ENCODE measurements around the gene TICAM1.
"Not testable (repeated sequence)": the region's sequence is repeated elsewhere in the genome, so short reads cannot be mapped to it uniquely, and the experiment has no call there.

The TICAM1 gene

DNA sequence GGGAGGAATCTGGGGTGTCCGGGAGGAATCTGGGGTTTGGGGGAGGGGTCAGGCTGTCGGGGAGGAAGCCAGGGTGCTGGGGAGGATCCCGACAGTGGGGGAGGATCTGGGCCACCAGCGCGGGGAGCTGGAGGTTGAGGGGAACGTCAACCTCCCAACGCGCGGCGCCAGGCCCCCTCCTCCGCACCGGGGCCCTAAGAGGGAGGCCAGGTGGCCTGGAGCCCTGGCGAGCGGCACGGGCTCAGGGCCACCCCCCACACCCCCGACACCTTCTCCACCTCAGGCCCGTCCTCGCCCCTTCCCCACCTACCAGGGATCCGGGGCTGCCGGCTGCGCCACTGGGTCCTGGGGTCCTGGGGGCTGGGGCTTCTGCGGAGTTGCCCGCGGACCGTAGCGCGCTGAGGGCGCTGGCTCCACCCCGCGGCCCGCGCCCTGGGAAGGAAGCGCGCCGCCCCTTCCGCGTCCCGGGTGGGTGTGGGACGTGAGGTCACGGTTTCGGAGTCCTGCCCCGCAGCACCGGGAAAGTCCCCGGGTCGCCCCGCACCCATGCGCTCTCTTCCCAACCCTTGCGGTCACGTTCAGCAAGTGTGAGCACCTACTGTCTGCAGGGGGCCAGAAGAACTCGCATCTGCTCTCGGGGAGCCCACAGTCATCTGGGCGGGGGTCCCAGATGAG, at the start of gene TICAM1:
Gene TICAM1 (minus strand): TSS at position 409 of the 675 bp plus-strand sequence. CDS start 13,335 bp downstream, outside the sequence.
- DNase-seq (ENCODE audit: low read depth), result peak; percentile 72

- no peak for DNase-seq (ENCODE audit: low read depth)
These were observed 47.5 kb upstream of the TICAM1 start for GRCh38 chr19:4879041-4879440.

DNA sequence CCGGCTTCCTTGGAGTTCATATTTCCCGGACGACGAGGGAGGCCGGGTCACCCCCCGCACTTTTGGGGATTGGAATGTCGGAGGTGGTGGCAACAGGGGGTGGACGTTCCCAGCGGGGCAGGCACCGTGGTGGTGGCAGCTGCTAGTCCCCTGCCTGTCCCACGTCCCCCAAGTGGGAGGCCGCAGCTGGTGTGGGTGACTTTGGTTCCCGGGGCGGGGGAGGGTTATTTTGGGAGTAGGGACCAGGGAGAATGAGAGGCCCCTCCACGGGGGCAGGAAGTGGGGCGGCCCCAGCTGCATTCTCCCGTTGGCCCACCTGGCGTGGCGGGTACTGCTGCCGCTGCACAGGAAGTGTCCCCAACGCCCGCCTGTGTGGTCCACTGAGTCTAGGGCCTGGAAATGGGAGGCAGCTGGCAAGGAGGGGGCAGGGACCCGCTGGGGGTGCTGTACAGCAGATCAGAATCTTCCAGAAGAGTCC, 47.0 kb upstream of the TICAM1 start:
- no peak for DNase-seq (ENCODE audit: low read depth)

DNA sequence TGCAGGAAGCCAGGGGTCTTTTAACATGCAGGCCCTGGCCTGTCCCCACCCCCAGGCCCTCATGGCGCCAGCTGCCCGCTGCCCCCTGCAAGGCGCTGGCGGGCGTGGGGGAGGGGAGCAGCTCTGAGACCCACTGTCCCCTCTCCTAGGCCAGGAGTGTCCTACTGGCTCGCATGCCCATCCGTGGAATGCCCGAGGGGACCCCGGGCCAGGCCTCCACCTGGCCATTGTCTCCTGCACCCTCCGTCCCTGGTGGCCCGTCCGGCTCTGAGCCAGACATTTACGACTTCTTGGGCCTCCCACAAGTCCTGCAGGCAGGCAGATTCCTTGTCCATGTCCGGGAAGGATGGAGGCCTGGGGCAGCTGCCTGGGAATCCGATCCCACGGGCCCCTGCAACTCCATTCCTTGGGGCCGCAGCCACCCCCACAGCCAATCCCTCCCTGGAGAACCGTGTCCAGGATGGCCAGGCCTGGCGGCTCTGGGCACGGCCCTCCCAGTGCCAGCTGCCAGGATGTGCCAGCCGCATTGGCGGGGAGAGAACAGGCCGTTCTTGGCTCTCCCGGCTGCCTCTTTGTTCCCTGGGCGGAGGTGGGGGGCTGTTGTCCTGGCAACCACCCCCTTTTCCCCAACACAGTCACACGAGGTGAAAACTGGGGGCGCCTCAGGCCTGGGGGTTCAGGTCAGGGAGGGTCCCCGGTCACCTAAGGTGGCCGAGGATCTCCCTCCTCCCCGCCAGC, 46.4 kb upstream of the TICAM1 start:
- DNase-seq (ENCODE audit: low read depth), result no peak

DNA sequence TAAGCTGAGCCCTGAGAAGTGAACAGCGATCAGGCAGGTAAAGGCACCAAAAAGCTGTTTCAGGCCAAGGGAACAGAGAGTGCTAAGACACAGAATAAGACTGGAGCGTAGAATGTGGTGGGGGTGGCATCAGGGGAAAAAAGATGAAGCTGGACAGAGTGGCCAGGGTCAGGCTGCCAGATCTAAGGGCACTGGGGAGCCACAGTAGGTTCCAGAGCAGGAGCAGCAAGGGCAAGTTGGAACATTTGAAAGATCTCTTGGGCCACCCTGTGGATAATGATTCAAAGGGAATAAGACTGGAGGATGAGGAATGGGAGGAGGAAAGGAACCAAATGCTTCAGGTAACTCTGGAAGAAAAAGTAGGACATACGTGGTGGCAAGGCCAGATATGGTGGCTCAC, 42.4 kb upstream of the TICAM1 start:
- no peak for DNase-seq (ENCODE audit: low read depth)

- no peak for DNase-seq (ENCODE audit: low read depth)
These were observed 40.2 kb upstream of the TICAM1 start for GRCh38 chr19:4871711-4872110.

- peak; percentile 11 for DNase-seq (ENCODE audit: low read depth)
These were observed 38.7 kb upstream of the TICAM1 start for GRCh38 chr19:4870025-4870700.

DNA sequence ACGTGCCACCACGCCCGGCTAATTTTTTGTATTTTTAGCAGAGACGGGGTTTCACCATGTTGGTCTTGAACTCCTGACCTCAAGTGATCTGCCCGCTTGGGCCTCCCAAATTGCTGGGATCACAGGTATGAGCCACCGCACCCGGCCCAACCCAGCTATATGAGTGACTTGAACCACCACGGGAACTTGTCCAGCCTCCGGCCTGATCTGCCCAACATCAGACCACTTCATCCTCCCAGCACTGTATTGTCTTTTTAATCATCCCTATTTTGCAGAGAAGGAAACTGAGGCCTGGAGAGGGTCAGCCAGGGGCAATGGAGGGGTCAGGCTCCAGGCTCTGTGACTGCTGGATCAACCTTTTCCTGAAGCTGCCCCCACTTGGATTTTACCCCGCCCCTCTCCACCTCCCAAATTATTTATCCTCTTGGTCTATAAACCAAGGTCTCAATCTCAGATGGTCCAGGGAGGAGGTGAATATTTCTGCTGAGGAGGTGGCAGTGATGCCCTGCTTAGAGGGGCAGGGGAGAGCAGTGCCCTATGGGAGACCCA, 36.8 kb upstream of the TICAM1 start:
- no peak for DNase-seq (ENCODE audit: low read depth)

DNA sequence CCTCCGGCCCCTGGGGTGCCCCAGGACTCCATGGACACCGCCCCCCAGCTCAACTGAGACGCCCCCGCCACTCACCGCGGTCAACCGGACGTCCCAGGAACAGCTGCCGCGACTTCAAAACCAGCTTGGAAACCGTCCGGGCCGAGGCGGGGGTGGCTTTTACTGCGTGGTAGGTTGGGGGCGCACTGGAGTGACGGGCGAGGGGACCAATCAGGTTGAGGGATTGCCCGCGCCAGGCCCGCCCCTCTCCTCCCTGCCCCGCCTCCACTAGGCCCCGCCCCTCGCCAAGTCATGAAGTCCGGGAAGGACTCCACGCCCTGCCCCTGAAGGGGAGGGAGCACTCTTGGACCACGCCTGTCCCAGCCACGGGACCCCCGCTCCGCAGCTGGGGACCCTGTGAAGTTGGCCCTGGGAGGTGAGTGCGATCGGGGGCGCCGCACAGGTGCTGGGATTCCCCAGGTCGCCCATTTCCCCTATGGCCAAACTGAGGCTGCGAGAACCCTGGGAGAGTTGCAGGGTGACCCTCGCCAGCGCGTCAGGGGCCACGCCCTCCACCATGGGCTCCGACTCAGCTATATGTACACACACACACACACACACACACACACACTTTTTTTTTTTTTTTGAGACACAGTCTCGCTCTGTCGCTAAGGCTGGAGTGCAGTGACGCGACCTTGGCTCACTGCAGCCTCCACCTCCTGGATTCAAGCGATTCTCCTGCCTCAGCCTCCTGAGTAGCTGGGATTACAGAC, 36.2 kb upstream of the TICAM1 start, which contains the start of gene PLIN3:
Gene PLIN3 (minus strand): TSS at position 134 of the 752 bp plus-strand sequence. CDS start 6,273 bp downstream, outside the sequence.
- DNase-seq (ENCODE audit: low read depth), result peak; percentile 90

- DNase-seq (ENCODE audit: low read depth), result peak; percentile 8
These were observed 35.3 kb upstream of the TICAM1 start for GRCh38 chr19:4866595-4867424.

DNA sequence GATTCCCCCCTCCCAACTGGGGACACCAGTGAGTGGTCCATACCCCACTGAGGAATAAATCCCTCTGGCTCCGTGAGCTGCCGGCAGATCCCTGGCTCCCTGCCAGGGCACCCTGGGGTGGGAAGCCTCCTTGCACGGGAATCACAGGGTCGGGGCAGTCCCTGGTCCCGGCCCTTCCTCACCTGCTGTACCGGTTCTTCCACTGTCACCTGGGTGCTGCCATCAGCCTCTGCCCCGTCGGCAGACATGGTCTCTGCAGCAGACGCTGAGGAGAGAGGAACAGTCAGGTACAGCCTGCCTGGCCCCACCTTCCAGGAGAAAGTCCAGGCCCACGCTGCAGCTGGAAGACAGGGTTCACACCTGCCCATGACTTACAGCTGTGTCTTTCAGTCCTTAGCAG, 29.6 kb upstream of the TICAM1 start:
- no peak for DNase-seq (ENCODE audit: low read depth)

GRCh38 chr19:4859697-4860096, 28.2 kb upstream of the TICAM1 start:
- no peak for DNase-seq (ENCODE audit: low read depth)

DNA sequence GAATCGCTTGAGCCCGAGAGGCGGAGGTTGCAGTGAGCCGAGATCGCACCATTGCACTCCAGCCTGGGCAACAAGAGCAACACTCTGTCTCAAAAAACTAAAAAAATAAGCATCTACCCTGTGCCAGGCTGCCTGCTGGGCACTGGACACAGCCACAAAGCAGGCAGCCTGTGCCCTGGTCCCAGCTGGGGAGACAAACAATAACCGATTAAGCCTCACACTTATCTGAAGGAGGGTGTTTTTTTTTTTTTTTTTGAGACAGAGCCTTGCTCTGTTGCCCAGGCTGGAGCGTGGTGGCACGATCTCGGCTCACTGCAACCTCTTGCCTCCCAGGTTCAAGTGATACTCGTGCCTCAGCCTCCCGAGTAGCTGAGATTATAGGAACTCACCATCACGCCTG, 25.0 kb upstream of the TICAM1 start:
- not testable (repeated sequence) for DNase-seq (ENCODE audit: low read depth)

DNA sequence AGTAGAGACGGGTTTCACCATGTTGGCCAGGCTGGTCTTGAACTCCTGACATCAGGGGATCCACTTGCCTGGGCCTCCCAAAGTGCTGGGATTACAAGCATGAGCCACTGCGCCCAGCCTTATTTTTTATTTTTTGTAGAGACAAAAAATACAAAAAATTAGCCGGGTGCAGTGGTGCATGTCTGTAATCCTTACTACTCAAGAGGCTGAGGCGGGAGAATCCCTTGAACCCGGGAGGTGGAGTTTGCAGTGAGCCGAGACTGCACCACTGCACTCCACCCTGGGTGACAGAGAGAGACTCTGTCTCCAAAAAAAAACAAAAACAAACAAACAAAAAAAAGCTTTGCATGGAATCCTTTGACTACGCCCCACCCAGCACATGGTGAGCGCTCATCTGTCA, 22.0 kb upstream of the TICAM1 start:
- DNase-seq (ENCODE audit: low read depth), result not testable (repeated sequence)

DNA sequence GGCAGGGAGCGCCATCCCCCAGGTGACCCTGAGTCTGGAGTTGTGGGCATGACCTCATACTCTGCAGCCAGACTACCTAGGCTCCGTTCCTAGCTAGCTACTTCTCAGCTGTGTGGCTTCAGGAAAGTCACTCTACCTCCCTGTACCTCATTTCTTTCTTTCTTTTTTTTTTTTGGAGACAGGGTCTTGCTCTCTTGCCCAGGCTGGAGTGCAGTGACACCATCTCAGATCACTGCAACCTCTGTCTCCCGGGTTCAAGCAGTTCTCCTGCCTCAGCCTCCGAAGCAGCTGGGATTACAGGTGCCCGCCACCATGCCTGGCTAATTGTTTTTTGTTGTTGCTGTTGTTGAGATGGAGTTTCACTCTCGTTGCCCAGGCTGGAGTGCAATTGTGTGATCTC, 21.0 kb upstream of the TICAM1 start:
- DNase-seq (ENCODE audit: low read depth), result no peak

DNA sequence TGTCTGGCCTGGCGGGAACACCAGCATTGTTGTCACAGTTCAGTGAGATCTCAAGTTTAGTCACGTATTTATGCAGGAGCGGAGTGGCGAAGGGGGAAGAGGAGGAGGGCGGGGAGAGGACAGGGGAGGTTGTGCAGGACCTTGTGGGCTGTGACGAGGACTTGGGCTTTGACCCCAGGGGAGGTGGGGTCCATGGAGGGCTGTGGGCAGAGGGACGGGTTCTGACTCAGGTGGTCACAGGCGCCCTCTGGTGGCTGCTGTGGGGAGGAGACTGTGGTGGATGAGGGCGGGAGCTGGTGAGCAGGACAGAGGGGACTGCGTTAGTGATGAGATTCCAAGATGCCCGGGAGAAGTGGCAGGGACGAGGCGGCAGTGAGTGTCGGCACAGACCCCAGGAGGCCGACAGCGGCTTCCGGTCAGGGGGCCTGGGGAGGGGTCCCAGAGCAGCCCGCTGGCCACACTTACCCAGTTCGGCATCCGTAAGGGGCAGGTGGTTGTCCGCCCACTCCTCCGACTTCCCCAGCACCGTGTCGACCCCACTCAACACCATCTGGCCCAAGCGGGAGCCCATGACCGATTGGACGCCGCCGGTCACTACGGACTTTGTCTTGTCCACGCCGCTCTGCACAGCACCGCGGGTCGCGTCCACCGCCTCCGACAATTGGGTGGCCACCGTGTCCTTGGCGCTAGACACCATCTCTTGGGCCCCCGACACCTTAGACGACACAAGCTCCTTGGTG, 20.2 kb upstream of the TICAM1 start:
- DNase-seq (ENCODE audit: low read depth), result peak; percentile 67

- no peak for DNase-seq (ENCODE audit: low read depth)
These were observed 17.5 kb upstream of the TICAM1 start for GRCh38 chr19:4849019-4849418.

DNA sequence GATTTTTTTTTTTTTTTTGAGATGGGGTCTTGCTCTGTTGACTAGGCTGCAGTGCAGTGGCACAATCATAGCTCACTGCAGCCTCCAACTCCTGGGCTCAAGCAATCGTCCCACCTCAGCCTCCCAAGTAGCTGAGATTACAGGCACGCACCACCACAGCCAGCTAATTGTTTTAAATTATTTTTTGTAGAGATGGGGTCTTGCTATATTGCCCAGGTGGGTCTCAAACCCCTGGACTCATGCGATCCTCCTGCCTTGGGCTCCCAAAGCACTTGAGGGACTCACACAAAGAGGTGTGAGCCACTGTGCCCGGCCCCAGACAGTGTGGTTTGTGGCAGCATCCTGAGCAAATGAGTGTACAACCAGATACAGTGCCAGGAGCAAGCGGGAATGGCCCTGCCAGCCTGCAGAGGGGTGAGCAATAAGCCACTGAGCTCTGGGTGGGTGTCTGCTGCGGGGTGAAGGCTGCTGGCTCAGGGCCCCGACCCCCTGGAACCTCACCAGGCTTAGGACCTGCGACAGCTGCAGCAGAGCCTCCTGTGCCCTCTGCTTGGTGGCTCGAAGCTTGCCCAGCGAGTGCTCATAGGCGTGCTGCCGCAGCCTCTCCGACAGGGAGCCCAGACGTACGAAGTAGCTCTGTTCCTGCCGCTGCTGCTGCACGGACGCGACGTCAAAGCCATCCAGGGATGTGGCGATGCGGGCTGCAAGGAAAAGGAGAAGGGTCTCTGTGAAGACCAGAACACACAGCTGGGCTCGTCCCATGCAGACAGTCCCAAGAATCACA, 15.9 kb upstream of the TICAM1 start:
- DNase-seq (ENCODE audit: low read depth), result no peak

DNA sequence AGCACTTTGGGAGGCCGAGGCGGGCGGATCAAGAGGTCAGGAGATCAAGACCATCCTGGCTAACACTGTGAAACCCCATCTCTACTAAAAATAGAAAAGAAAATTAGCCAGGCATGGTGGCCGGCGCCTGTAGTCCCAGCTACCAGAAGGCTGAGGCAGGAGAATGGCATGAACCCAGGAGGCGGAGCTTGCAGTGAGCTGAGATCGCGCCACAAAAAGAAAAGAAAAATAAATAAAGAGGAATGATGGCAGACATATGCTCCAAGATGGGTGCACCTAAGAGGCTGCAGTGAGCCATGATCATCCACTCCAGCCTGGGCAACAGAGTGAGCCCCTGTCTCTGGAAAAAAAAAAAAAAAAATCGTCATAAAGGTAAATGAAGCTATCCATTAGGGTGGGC, 14.5 kb upstream of the TICAM1 start:
- not testable (repeated sequence) for DNase-seq (ENCODE audit: low read depth)

Measured in activated T-cell treated with anti-CD3 and anti-CD28 coated beads for 24 hours (primary cell).